Mesenteric fat pad (tissue), 1 donor: ENCODE measurements around the gene PSRC1. TPM values are rescaled to one million over a fixed set of nuclear protein-coding genes. Genes with fewer than 3 reads are reported as not detected.

ENCODE experiments used
- DNase-seq: peaks from one replicate; pipeline ENCODE4 v3.0.0-alpha.2; 2020; ENCODE audit warnings: low spot score
- total RNA-seq: library from RNA; stranded (reverse); fragmentation: NEBNext Ultra II Directional; extraction: Animal tissue kit (Norgen Biotek cat#: 25700); gene quantifications from one replicate; pipeline ENCODE4 v1.2.1, GENCODE V29; 2021
- donor health status: DM: yes; HTN: yes; CAD: no.

Gene PSRC1
- total RNA-seq, 1 donor from 2014 or later, result 0.90 TPM

DNA sequence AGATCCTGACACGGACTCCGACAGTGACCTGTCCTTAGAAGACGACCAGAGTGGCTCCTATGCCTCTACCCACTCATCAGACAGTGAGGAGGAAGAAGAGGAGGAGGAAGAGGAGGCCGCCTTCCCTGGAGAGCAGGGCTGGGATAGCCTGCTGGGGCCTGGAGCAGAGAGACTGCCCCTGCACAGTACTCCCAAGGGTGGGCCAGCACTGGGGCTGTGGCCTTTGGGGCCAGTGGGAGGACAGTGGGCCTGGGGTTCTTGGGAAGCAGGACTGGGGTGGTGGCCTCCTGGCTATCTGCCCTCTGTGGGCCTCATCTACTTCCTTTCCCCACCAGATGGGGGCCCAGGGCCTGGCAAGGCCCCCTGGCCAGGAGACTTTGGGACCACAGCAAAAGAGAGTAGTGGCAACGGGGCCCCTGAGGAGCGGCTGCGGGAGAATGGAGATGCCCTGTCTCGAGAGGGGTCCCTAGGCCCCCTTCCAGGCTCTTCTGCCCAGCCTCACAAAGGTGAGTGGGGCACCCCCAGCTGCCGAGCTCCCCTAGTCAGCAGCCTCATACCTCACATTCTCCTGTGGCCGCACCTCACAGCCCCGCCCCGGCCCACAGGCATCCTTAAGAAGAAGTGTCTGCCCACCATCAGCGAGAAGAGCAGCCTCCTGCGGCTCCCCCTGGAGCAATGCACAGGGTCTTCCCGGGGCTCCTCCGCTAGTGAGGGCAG lies 10.0 kb downstream of the PSRC1 start:
- DNase-seq, result no peak

DNA sequence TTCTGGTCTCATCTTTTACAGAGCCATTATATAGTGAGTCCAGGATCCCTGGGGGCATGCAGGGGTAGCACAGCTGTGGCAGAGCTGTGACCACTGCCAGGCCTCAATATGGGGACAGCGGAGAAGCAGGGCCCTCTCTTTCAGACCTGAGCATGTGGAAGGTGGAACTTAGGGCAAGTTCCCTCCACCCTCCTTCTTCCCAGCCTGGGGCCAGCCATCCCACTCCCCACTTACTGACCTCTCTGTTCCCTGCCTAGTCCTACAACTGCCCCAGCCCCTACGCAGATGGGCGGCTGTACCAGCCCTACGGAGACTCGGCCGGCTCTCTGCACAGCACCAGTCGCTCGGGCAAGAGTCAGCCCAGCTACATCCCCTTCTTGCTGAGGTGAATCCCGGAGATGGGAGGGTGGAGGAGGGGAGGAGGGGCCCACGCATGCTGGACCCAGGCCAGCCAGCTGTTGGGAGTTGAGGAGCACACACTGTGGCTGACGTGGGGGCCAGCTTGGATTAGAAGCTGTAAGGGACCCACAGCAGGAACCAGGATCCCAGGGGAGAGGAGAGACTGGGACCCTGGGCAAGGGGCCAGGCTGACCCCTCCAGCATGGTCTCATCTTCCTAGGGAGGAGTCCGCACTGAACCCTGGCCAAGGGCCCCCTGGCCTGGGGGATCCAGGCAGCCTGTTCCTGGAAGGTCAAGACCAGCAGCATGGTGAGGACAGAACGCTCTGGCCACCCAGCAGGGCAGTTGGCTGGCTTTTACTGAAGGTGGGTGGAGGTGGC lies 10.7 kb downstream of the PSRC1 start:
- no peak for DNase-seq

DNA sequence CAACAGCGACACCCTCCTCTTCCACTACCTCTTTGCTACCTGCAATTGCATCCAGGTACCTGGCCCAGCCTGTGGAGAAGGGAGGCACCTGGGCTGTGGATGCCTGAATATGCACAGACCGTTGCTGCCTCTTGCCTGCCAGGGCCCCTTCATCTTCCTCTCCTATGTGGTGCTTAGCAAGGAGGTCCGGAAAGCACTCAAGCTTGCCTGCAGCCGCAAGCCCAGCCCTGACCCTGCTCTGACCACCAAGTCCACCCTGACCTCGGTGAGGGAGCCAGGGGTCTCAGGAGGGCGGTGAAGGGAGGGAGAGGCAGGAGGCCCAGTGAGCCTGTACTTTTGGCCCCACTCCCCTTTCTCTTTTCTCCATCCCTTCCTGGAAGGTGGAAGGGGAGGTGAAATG lies 11.5 kb downstream of the PSRC1 start:
- DNase-seq, result no peak

DNA sequence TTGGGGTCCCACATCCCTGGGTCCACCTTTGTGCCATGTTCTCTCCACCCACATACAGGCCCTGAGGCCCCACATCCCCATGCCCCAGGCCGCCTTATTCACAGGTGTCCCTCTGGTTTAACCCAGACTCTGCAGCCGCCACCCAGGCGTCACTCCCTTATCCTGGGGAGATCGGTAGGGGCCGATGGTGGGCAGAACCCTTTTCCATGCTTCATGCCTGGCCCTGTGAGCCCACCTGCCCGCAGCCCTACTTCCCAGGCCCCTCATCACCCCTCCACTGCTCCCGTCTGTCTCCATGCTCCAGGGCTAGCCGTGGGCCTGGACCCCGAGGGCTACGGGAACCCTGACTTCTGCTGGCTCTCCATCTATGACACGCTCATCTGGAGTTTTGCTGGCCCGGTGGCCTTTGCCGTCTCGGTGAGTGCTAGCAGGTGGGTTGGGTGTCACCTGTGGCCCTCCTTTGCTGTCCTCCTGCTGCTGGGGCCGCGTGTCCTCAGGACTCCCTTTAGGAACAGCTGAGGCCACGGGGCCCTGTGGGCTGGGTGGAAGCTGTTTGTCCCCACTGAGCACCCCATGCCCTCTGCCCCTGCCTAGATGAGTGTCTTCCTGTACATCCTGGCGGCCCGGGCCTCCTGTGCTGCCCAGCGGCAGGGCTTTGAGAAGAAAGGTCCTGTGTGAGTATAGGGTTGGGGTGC lies 12.2 kb downstream of the PSRC1 start:
- DNase-seq, result no peak

DNA sequence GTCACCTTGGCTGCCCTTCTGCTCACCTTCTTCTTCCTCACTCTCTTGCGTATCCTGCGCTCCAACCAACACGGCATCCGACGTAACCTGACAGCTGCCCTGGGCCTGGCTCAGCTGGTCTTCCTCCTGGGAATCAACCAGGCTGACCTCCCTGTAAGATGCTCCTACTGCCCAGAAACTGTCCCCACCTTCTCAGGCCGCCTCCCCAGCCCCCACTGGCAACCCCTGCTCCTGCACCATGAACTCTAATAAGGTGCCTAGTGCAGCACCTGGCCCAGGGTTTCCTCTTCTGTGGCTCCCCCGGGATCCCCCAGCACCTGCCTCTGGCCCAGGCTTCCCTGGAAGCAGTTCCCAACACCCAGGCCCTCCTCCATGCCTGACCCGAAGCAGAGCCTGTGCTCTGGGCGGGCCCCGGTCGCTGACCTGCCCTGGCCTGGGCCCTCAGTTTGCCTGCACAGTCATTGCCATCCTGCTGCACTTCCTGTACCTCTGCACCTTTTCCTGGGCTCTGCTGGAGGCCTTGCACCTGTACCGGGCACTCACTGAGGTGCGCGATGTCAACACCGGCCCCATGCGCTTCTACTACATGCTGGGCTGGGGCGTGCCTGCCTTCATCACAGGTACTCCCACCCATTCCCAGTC lies 12.8 kb downstream of the PSRC1 start:
- no peak for DNase-seq

DNA sequence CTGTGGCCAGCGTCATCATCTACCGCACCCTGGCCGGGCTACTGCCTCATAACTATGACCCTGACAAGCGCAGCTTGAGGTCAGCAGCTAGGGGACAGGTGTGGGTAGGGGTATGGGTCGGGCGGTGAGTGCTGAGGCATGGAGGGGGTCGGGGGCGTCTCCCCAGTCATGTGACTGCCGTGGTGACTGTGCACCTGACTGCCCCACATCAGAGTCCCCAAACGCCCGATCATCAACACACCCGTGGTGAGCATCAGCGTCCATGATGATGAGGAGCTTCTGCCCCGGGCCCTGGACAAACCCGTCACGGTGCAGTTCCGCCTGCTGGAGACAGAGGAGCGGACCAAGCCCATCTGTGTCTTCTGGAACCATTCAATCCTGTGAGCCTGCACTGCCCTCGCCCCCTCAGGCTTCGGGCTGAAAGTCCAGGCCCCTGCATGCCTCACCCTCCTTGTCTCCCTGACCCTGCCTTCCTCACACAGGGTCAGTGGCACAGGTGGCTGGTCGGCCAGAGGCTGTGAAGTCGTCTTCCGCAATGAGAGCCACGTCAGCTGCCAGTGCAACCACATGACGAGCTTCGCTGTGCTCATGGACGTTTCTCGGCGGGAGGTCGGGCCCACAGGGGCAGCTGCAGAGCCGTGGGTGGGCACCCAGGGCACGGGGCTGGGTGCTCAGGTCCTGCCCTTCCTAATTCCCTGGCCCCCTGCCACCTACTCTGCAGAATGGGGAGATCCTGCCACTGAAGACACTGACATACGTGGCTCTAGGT lies 13.5 kb downstream of the PSRC1 start:
- DNase-seq, result no peak

DNA sequence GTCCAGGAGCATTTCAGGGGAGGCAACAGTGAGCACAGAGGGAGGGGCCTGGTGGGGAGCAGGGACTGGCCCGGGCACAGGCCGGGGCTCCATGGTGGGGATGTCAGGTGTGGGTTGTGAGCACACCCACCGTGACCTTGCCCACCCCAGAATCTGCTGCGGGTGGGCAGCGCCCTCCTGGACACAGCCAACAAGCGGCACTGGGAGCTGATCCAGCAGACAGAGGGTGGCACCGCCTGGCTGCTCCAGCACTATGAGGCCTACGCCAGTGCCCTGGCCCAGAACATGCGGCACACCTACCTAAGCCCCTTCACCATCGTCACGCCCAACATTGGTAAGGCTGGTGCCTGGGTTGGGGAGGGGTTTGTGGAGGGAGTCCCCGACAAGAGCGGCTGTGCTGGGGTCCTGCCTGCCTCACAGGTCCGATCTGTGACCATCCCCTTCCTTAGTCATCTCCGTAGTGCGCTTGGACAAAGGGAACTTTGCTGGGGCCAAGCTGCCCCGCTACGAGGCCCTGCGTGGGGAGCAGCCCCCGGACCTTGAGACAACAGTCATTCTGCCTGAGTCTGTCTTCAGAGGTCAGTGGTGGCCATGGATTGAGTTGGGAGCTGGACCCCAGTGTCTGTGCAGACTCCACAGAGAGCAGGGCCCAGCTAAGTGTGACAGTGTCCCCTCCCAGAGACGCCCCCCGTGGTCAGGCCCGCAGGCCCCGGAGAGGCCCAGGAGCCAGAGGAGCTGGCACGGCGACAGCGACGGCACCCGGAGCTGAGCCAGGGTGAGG lies 14.3 kb downstream of the PSRC1 start:
- no peak for DNase-seq

DNA sequence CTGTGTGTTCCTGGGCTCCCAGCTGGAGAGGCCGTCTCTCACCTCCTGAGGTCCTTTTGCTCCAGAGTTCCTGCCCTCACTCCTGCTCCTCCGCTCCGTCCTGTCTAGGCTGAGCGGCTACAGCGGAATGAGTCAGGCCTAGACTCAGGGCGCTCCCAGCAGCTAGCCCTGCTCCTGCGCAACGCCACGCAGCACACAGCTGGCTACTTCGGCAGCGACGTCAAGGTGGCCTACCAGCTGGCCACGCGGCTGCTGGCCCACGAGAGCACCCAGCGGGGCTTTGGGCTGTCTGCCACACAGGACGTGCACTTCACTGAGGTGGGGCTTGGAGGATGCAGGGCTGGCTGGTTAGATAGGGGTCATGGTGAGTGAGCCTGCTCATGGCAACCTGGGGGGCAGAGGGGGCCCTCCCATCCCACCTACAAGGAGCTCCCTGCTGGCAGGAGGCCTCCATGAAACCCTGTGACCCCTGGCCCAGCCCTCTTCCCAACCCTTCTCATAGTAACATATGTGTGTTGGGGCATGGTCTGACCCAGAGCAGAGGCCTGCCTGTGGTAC lies 15.1 kb downstream of the PSRC1 start:
- DNase-seq, result no peak

DNA sequence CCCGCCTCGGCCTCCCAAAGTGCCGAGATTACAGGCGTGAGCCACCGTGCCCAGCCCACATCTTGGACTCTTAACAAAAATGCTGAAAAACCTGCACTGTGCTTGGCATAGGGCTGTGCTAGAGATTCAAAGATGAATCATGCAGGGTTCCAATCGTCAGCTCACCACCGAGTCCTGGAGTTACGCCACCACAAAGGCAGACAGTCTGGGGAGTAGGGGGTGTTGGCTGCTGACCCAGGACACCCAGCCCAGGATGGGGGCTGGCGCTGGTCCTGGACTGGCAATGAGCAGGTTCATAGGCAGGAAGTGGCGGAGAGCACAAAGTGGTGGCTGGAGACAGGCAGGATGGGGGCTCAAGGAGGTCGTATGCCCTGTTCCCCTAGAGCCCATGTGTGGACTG lies 16.0 kb downstream of the PSRC1 start:
- no peak for DNase-seq

DNA sequence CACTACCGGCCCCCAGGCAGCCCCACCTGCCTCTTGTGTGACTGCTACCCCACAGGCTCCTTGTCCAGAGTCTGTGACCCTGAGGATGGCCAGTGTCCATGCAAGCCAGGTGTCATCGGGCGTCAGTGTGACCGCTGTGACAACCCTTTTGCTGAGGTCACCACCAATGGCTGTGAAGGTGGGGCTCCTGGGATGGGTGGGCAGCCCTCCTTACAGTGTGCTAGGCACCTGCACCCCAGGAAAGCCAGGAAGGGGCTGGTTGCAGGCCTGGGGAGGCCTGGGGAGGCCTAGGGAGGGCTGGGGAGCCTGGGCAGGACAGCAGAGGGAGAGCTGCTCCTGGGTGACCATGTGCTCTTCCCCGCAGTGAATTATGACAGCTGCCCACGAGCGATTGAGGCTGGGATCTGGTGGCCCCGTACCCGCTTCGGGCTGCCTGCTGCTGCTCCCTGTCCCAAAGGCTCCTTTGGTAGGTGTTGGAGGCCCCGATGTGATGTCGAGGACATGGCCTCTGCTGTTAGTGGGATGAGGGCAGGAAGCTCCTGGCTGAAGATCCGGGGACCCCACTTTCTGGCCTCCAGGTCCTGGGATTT lies 17.1 kb downstream of the PSRC1 start:
- DNase-seq, result no peak

DNA sequence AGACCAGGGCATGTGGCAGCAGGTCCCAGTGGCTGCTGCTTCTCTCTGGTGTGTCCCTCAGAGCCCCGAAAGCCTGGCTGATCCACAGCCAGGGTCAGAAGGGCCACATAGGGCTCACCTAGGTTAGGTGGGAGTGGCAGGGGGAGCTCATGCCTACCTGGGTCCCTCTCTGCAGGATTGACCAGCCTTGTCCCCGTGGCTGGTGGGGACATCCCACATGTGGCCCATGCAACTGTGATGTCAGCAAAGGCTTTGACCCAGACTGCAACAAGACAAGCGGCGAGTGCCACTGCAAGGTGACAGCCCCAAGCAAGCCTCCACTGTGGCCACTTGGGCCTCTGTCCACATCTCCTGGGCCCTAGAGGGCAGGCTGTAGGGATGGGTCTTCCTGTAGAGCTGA lies 17.9 kb downstream of the PSRC1 start:
- no peak for DNase-seq

DNA sequence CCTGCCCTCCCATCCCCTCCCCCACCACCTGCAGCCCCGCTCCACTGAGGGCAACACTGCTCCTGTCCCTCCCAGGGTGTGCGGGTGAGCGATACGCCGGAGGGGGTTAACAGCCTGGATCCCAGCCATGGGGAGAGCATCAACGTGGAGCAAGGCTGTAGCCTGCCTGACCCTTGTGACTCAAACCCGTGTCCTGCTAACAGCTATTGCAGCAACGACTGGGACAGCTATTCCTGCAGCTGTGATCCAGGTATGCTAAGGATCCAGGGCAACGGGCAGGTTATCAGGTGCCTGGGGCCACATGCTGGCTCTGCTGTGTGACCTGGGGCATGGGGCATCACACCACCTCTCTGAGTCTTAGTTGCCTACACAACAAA lies 18.6 kb downstream of the PSRC1 start:
- no peak for DNase-seq

DNA sequence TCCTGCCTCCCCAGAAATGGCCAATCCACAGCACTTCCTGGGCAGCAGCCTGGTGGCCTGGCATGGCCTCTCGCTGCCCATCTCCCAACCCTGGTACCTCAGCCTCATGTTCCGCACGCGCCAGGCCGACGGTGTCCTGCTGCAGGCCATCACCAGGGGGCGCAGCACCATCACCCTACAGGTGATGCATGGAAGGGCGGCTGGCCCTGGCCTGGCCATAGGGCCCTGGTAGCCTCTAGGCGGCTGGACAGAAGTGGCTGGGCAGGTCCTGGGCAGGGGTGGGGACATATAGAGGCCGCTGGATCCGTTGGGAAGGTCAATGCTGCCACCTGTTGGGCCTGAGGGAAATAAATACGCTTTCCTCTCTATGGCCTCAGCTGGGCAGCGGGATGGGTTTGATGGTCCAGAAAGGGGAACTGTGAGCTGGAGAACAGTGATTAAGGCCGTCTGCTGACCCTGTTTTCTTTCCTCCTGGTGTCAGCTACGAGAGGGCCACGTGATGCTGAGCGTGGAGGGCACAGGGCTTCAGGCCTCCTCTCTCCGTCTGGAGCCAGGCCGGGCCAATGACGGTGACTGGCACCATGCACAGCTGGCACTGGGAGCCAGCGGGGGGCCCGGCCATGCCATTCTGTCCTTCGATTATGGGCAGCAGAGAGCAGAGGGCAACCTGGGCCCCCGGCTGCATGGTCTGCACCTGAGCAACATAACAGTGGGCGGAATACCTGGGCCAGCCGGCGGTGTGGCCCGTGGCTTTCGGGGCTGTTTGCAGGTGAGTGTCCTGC lies 19.2 kb downstream of the PSRC1 start:
- DNase-seq, result peak; percentile 93

DNA sequence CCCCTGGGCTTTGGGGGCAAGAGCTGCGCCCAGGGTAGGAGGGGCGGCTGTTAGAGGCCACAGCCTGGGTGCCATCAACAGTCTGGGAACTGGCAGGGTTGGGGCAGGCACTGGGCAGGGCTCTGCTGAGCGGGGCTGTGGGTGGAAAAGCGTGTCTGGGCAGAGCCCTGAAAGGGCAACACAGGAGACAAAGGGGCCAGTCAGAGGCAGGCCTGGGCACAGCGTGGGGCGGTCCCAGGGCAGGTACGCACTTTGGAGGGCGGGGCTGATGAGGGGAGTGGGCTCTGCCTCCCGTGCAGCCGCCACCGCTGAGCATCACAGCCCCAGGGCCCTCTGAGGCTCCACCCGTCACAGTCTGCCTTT lies 19.7 kb downstream of the PSRC1 start:
- no peak for DNase-seq

DNA sequence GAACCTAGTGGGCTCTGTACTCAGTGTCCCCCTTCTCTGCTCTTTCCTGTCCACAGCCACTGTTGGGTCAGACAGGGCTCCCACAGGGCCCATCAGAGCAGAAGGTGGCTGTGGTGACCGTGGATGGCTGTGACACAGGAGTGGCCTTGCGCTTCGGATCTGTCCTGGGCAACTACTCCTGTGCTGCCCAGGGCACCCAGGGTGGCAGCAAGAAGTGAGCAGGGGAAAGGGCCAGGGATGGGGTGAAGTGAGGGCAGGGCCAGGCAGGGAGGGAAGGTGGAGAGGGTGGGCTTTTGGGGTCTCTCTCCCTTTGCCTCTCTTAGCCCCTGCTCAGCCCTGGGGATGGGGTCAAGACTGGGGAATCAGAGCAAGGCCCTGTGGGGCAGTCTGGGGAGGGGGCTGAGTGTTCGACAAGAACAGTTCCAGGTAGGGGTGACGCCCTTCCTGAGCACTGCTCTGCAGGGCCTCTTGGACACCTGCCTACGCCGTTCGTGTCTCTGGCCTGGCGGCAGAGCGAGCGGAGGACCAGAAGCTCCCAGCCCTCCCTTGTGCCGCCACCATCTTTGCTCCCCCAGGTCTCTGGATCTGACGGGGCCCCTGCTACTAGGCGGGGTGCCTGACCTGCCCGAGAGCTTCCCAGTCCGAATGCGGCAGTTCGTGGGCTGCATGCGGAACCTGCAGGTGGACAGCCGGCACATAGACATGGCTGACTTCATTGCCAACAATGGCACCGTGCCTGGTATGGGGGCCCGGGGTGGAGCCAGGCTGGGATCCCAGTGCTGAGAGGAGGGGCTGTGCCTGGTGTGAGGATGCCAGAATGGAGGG lies 20.5 kb downstream of the PSRC1 start:
- DNase-seq, result no peak

DNA sequence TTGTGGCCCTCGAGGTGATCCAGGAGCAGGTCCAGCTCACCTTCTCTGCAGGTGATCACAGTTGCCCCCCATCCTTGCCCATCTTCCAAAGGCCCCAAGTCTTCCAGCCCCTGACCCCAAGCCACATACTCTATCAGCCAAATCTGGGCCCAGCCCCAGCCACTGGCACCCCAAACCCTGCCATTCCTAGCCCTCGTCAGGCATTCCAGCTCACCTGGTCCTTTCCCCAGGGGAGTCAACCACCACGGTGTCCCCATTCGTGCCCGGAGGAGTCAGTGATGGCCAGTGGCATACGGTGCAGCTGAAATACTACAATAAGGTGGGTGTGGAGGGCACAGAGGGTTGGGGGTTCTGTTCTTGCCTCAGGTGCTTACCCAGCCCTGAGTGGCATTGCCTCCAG lies 21.4 kb downstream of the PSRC1 start:
- no peak for DNase-seq

DNA sequence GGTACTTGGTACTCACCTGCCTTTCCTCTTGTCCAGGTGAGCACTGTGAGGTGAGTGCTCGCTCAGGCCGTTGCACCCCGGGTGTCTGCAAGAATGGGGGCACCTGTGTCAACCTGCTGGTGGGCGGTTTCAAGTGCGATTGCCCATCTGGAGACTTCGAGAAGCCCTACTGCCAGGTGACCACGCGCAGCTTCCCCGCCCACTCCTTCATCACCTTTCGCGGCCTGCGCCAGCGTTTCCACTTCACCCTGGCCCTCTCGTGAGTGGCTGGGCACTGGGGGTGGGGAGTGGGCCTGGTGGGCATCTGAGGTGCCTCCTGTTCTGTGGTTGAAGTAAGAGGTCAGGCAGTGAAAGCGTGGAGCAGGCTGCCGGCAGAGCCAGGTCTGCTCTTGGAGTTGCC lies 21.9 kb downstream of the PSRC1 start:
- DNase-seq, result no peak
